Upper lobe of left lung (tissue), 4 donors: ENCODE results near the gene S100A8.

Source experiments
- POLR2AphosphoS5 ChIP-seq, 2 donors: sonication (generic); formaldehyde crosslinking; IDR thresholded peaks; one replicate each; pipeline ENCODE4 v1.5.1; 2017; ENCODE audit warnings: antibody characterized with exemption in 2 of 2
- TF ChIP-seq, protein P1 (sequence below), 6 experiments: fragments of 450-650 bp in 4 of 6; fragments of 200-600 bp in 2 of 6; sonication (generic) in 2 of 6; IDR thresholded peaks; one replicate each; pipeline ENCODE4 v1.5.1; 2016 to 2019; ENCODE audit warnings: antibody characterized with exemption in 6 of 6

DNA sequence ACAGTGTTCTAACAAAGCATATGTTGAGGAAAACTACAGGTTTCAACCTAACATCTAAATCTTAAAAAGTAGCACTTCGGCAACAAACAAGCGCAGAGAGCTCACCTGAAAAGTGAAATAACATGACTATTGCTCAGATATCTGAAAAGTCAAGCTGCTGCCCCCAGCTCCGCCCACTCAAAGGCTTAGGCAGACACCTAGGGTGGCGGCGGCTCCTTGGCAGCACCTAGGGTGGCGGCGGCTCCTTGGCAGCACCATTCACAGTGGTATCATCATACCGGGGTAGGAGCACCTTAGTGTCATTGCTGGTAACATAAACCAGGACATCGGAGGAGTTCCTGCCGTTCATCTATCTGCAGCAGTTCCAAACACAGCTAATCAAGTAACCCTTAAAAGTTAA, 11.3 kb downstream of the S100A8 start:
- TF ChIP-seq POLR2AphosphoS5 (IDR thresholded peaks at IDR 0.05) = no peak
- TF ChIP-seq, protein P1, sequence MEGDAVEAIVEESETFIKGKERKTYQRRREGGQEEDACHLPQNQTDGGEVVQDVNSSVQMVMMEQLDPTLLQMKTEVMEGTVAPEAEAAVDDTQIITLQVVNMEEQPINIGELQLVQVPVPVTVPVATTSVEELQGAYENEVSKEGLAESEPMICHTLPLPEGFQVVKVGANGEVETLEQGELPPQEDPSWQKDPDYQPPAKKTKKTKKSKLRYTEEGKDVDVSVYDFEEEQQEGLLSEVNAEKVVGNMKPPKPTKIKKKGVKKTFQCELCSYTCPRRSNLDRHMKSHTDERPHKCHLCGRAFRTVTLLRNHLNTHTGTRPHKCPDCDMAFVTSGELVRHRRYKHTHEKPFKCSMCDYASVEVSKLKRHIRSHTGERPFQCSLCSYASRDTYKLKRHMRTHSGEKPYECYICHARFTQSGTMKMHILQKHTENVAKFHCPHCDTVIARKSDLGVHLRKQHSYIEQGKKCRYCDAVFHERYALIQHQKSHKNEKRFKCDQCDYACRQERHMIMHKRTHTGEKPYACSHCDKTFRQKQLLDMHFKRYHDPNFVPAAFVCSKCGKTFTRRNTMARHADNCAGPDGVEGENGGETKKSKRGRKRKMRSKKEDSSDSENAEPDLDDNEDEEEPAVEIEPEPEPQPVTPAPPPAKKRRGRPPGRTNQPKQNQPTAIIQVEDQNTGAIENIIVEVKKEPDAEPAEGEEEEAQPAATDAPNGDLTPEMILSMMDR (IDR thresholded peaks at IDR 0.05) = no peak
